PC-9 (cell line): ENCODE results near the gene DOCK9. TPM values are rescaled to one million over a fixed set of nuclear protein-coding genes. Genes with fewer than 3 reads are reported as not detected.
A peak's percentile ranks its signal among the peaks of the same experiment; 100 is the strongest.

ENCODE experiments used
- BruUV-seq: library from RNA; stranded (reverse); fragments of 400-500 nt; replicated peaks from 2 replicates; lab custom pipeline; 2021; lab: Mats Ljungman, UMichigan
- CTCF ChIA-PET: fragments of 300-600 bp; sonication (Branson Sonifier 250); formaldehyde crosslinking; loops from one replicate; lab custom pipeline; 2022; ENCODE audit warnings: antibody characterized with exemption; lab: Charles Lee
- POLR2A ChIA-PET: fragments of 300-600 bp; sonication (Branson Sonifier 250); formaldehyde crosslinking; loops from one replicate; lab custom pipeline; 2022; ENCODE audit warnings: antibody characterized with exemption; ENCODE audit not compliant: unreplicated experiment; lab: Charles Lee
- DNase-seq, 2 experiments: peaks; one replicate each; pipeline versions ENCODE4 v3.0.0 to v3.0.0-alpha.2; 2015 to 2022; ENCODE audit warnings: mixed read lengths in 1 of 2
- H2AFZ ChIP-seq: fragments of 200-600 bp; sonication (generic); 2 replicates; pipeline ENCODE4 v1.8.1; 2017; ENCODE audit warnings: antibody characterized with exemption
- H3F3A ChIP-seq: fragments of 200-600 bp; sonication (generic); 2 replicates; pipeline ENCODE4 v1.8.1; 2017; ENCODE audit warnings: antibody characterized with exemption, mild to moderate bottlenecking, low read depth; ENCODE audit not compliant: insufficient read depth
- H3K27ac ChIP-seq: fragments of 200-600 bp; sonication (generic); 2 replicates; pipeline ENCODE4 v1.6.1; 2016; ENCODE audit warnings: mixed run types
- H3K27me3 ChIP-seq: fragments of 200-600 bp; sonication (generic); 2 replicates; pipeline ENCODE4 v1.6.1; 2016; ENCODE audit warnings: low read depth, mixed run types; ENCODE audit not compliant: insufficient read depth
- H3K36me3 ChIP-seq: fragments of 200-600 bp; sonication (generic); 2 replicates; pipeline ENCODE4 v1.6.1; 2016; ENCODE audit warnings: low read depth, mixed run types
- H3K4me1 ChIP-seq: fragments of 200-600 bp; sonication (generic); replicated peaks from 2 replicates; pipeline ENCODE4 v1.6.1; 2016; ENCODE audit warnings: mixed run types; ENCODE audit not compliant: insufficient read depth
- H3K4me2 ChIP-seq: fragments of 200-600 bp; sonication (generic); 2 replicates; pipeline ENCODE4 v1.6.1; 2017; ENCODE audit warnings: mixed run types
- H3K4me3 ChIP-seq: fragments of 200-600 bp; sonication (generic); 2 replicates; pipeline ENCODE4 v1.6.1; 2016; ENCODE audit warnings: mixed run types
- H3K79me2 ChIP-seq: fragments of 200-600 bp; sonication (generic); 2 replicates; pipeline ENCODE4 v1.6.1; 2017; ENCODE audit warnings: low read depth, mixed run types
- H3K9me2 ChIP-seq: fragments of 200-600 bp; sonication (generic); 2 replicates; pipeline ENCODE4 v1.8.1; 2017; ENCODE audit warnings: mild to moderate bottlenecking; ENCODE audit not compliant: insufficient read depth
- H3K9me3 ChIP-seq: fragments of 200-600 bp; sonication (generic); 2 replicates; pipeline ENCODE4 v1.8.1; 2016; ENCODE audit warnings: low read depth; ENCODE audit not compliant: insufficient read depth
- H4K20me1 ChIP-seq: fragments of 200-600 bp; sonication (generic); 2 replicates; pipeline ENCODE4 v1.8.1; 2017; ENCODE audit not compliant: insufficient read depth
- CTCF ChIP-seq: fragments of 200-600 bp; sonication (generic); conservative IDR thresholded peaks from 2 replicates; pipeline ENCODE4 v1.6.1; 2017; ENCODE audit warnings: mixed run types, antibody characterized with exemption, mild to moderate bottlenecking, moderate library complexity
- EZH2 ChIP-seq: fragments of 200-600 bp; sonication (generic); IDR thresholded peaks from 2 replicates; pipeline ENCODE4 v1.8.0; 2017; ENCODE audit warnings: antibody characterized with exemption, low read depth
- intact Hi-C: fragments of 100-400 bp; cut with micrococcal nuclease; formaldehyde crosslinking; loops from one replicate; pipeline ENCODE4 v1.10.0; 2022; ENCODE audit not compliant: unreplicated experiment
- total RNA-seq: library from RNA; stranded (reverse); gene quantifications from 2 replicates; pipeline ENCODE4 v1.2.3, GENCODE V29; 2021

The DOCK9 gene
- total RNA-seq, 1 experiment from 2014 or later = 69.5 TPM

GRCh38 chr13:98782654-98783053 lies 195.2 kb downstream of the DOCK9 start:
- Histone ChIP-seq H3K27ac (no peak overlapping the region; the same call in 1 of the 2 replicates), H3K9me3 (no peaks in the 10 kb centered on the region), H3K9me2 (no peaks in the 10 kb centered on the region), H3K4me2 (peak overlapping the region; percentile 18; the same call in 1 of the 2 replicates), H3F3A (peaks cover 11% of the 10 kb centered on the region; the same call in 1 of the 2 replicates), H3K4me3 (no peak overlapping the region), H3K4me1 (peaks cover 26% of the 10 kb centered on the region), H3K36me3 (no peaks in the 10 kb centered on the region), H4K20me1 (no peaks in the 10 kb centered on the region), H3K27me3 (no peaks in the 10 kb centered on the region), H3K79me2 (no peaks in the 10 kb centered on the region), H2AFZ (no peak overlapping the region)
- intact Hi-C loops = no loop called here
- peak in 1 of 2 experiments; percentile 77 for DNase-seq
- ChIA-PET CTCF (no interaction called here), POLR2A (interaction anchor here (0.5 kb wide), 1 partner anchor 719 kb away, joined by 5 read pairs; no protein-coding TSS in a partner anchor)
- no TSS peak for BruUV-seq
- TF ChIP-seq EZH2 (no peak), CTCF (no peak)

DNA sequence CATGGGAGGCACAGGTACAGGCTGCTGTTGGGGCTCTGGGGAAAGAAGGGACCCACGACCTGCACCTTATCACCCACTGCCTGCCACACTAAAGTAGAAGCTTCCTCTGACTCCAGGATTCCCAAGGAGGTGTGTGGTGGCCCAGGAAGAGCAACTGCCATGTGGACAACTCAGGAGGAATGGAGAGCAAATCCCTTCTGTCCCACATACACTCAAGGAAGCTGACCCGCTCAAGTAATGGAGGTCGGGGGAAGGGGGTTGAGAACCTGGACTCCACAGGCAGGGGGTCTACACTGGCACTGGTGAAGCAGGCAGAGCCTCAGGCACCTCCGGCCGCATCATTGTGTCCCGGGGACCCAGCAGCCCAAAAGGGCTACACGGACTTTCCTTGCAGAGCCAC lies 196.0 kb downstream of the DOCK9 start:
- no peaks in the 10 kb centered on the region for H3K9me2 ChIP-seq
- ChIA-PET CTCF (no interaction called here), POLR2A (no interaction called here)
- H3K36me3 ChIP-seq = no peaks in the 10 kb centered on the region
- no peaks in the 10 kb centered on the region for H3K27me3 ChIP-seq
- no peak overlapping the region for H3K27ac ChIP-seq
- intact Hi-C loops = no loop called here
- TF ChIP-seq CTCF = no peak
- TF ChIP-seq EZH2 = no peak
- no TSS peak for BruUV-seq
- H3F3A ChIP-seq = peaks cover 12% of the 10 kb centered on the region; the same call in 1 of the 2 replicates
- H3K79me2 ChIP-seq = no peaks in the 10 kb centered on the region
- DNase-seq = no peak
- H2AFZ ChIP-seq = no peak overlapping the region
- H3K4me2 ChIP-seq = no peak overlapping the region
- H3K4me1 ChIP-seq = peaks cover 26% of the 10 kb centered on the region
- no peaks in the 10 kb centered on the region for H4K20me1 ChIP-seq
- H3K9me3 ChIP-seq = no peaks in the 10 kb centered on the region
- no peak overlapping the region for H3K4me3 ChIP-seq

GRCh38 chr13:98781470-98781869 lies 196.4 kb downstream of the DOCK9 start:
- ChIA-PET POLR2A (no interaction called here), CTCF (no interaction called here)
- Histone ChIP-seq H3K4me1 (peaks cover 30% of the 10 kb centered on the region), H3F3A (peaks cover 17% of the 10 kb centered on the region), H3K27me3 (no peaks in the 10 kb centered on the region), H3K4me3 (no peak overlapping the region), H3K9me2 (no peaks in the 10 kb centered on the region), H3K4me2 (no peak overlapping the region), H3K27ac (no peak overlapping the region), H3K79me2 (no peaks in the 10 kb centered on the region), H4K20me1 (no peaks in the 10 kb centered on the region), H3K9me3 (no peaks in the 10 kb centered on the region), H2AFZ (no peak overlapping the region), H3K36me3 (no peaks in the 10 kb centered on the region)
- intact Hi-C loops = no loop called here
- DNase-seq = no peak
- no peak for TF ChIP-seq EZH2
- no peak for TF ChIP-seq CTCF
- no TSS peak for BruUV-seq
